ENCODE measurements around the gene ALG12. TPM values are rescaled to one million over a fixed set of nuclear protein-coding genes. Genes with fewer than 3 reads are reported as not detected.

The ALG12 gene
- total RNA-seq, 1 experiment from 2014 or later: 29.2 TPM

- no peak for TF ChIP-seq AFF4 (CRISPR knock-in tag; IDR thresholded peaks at IDR 0.05; ENCODE audit: borderline replicate concordance)
- no peak for TF ChIP-seq ZNF219 (CRISPR knock-in tag; IDR thresholded peaks at IDR 0.05; ENCODE audit: borderline replicate concordance)
- no peak for TF ChIP-seq ZNF232 (CRISPR knock-in tag; IDR thresholded peaks at IDR 0.05)
- TF ChIP-seq NFATC4 (CRISPR knock-in tag; IDR thresholded peaks at IDR 0.05): no peak
- TF ChIP-seq MLX (CRISPR knock-in tag; IDR thresholded peaks at IDR 0.05): no peak
- TF ChIP-seq JUN (CRISPR knock-in tag; IDR thresholded peaks at IDR 0.05): no peak
- no peak for TF ChIP-seq PRRX2 (CRISPR knock-in tag; IDR thresholded peaks at IDR 0.05)
- no peak for TF ChIP-seq HMGA2 (CRISPR knock-in tag; IDR thresholded peaks at IDR 0.05)
- TF ChIP-seq ELF4 (CRISPR knock-in tag; IDR thresholded peaks at IDR 0.05; ENCODE audit: low read depth): no peak
- no peak for TF ChIP-seq ZBTB43 (CRISPR knock-in tag; IDR thresholded peaks at IDR 0.05)
- no peak for TF ChIP-seq HMGXB4 (CRISPR knock-in tag; IDR thresholded peaks at IDR 0.05)
- TF ChIP-seq ZBTB21 (CRISPR knock-in tag; IDR thresholded peaks at IDR 0.05; ENCODE audit: borderline replicate concordance): no peak
- TF ChIP-seq CREB1 (CRISPR knock-in tag; IDR thresholded peaks at IDR 0.05): no peak
Measured at GRCh38 chr22:49957826-49958365, 39.7 kb upstream of the ALG12 start (continued).

GRCh38 chr22:49956914-49957825 lies 38.9 kb upstream of the ALG12 start:
- Mint-ChIP-seq H3K36me3 (no peaks in the 10 kb centered on the region), H3K27ac (no peak overlapping the region; the same call in 1 of the 2 replicates), H3K4me1 (no peaks in the 10 kb centered on the region), H3K4me3 (no peak overlapping the region), H3K27me3 (ENCODE audit: low read depth) (no peaks in the 10 kb centered on the region; the same call in 1 of the 2 replicates), H3K9me3 (no peaks in the 10 kb centered on the region)
- ATAC-seq (no peak), DNase-seq (ENCODE audit: low spot score) (no peak)
- TF ChIP-seq NFATC4 (CRISPR knock-in tag; IDR thresholded peaks at IDR 0.05): no peak
- no peak for TF ChIP-seq SMAD3 (CRISPR knock-in tag; IDR thresholded peaks at IDR 0.05; ENCODE audit: borderline replicate concordance)
- TF ChIP-seq STAT6 (CRISPR knock-in tag; conservative IDR thresholded peaks at IDR 0.05; ENCODE audit: low read depth): no peak
- ChIA-PET CTCF (interaction anchor here (1.2 kb wide), 1 partner anchor 73 kb away, joined by 3 read pairs; no protein-coding TSS in a partner anchor), POLR2A (interaction anchor here (0.8 kb wide), 1 partner anchor 11 kb away, joined by 4 read pairs; no protein-coding TSS in a partner anchor)

Measured in WTC11 (cell line).